GM20431 (cell line): Measurements from ENCODE around the gene FAM217A.
"Not testable (repeated sequence)": the region's sequence is repeated elsewhere in the genome, so short reads cannot be mapped to it uniquely, and the experiment has no call there.

Experiments used
- in situ Hi-C: fragments of 300-500 bp; cut with MseI, MboI; formaldehyde crosslinking; loops from one replicate; pipeline ENCODE4 v1.15.0; 2020; ENCODE audit warnings: low sequenced_read_pairs; ENCODE audit not compliant: unreplicated experiment

Gene FAM217A, protein sequence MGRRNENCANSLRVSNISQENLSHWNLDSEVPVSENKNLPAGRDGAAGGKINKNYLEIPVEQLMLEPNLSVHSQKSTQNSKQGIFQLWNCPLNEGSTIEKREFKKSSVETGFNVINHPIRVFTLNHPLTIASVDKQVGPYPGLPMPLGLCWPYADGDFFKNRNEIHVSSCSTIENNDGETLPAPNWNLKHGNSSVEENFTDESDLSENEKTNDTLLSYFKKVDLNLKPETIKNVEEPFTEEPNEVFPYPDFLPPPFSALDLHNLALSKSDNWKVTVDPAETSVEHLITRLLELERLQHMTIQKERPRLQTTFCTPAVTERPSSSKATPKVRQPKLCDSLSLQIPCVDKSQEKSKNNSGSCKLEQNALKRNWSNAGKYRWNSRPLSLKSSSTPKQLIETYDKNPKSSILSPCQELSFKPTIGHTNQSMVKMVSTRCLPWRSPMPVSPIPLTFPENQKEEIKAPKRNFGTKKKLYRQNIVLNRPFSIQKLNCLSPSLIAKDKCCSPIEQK

DNA sequence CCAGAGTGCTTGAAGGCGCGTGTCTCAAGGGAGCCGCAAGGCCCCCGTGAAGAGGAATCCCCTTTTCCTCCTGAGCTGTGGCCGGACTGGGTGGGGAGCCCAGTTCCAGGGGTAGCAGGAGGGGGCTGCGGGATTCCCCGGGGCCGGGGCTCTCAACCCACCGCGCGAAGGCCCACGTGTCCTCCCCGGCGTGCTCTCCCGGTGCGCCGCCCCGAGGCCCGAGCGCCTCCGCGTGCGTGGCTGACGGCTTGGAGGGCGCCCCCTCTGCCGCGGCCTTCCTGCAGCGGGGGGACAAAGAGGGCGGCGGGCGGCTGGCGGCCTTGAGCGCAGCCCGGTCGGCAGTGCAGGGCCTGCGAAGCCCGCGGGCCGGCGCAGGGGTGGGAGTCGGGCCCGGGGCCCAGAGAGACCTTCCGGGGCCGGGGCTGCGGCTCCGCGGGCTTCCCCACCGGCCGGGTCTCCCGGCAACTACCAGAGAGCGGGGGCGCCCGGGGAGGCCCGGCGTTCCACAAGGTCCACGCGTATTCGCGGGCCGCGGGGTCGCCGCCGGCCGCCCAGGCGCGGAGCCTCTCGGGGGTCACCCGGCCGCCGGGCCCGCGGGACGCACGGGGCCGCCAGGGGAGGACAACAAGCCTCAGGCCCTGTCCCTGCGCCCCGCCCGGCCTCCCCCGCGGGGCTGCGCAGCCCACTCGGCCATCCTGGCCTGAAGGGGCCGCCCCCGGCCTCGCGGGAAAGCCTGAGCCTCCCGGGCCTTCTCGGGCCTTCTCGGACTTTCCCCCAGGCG is at the start of gene FAM217A:
TSS of gene FAM217A (minus strand) at position 447 of the 781 bp plus-strand sequence. CDS start 1,723 bp downstream, outside the sequence.
- in situ Hi-C loops = no loop called here

DNA sequence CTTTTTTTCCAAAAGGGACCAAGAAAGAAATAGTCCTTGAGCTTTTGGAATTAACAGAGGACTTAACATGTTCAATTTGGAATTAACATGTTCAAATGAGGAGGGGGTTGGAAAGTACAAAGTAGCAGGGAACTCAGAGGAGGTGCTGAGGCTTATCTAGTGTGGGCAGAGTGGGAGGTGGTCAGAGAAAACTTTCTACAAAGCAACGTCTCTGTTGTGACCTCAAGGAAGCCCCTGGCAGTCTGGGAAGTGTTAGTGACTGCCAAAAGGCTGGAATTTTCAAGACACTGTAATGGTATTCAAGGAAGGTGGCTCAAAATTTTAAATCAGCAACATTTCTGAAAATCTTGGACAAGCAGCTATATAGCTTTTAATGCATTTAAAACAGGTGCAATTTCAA is 49.1 kb upstream of the FAM217A start:
- in situ Hi-C loops = no loop called here

DNA sequence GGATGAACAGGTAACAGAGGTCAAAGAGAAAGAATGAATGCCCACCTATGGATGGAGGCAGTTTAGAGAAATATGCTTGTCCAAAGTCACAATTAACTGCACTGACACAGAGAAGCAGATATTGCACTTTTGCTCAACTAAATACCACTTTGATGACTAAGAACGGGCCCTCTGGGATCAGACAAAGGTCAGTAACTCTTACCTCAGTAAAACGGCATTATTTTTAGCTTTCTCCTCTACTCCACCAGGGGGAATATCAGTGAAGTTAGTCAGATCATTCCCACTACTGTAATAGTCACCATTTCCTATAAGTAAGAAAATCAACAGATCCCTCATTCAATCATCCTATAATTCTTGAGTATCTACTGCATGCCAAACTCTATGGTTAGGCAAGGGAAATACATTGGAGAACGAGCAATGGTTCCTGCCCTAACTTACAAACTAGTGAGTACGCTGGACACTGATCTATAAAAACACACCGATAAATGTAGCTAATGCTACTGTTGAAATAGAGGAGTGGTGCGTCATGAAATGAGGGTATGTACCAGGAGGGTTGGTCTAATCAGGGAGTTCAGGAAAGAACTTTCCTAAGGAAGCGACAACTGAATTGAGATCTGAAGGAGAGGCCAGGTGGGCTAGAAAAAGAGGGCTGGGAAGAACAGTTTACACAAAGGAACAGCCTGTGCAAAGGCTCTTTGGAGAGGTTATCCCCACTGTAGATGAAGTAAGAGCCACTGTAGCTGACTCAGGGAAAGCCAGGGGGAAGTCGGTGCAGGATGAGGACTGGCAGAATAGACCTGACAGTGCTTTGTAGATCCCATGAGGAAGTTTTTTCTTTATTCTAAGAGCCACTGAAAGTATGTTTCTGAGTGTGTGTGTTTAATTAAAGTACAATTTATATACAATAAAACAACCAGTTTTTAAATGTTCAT is 47.3 kb upstream of the FAM217A start:
- in situ Hi-C loops = no loop called here

DNA sequence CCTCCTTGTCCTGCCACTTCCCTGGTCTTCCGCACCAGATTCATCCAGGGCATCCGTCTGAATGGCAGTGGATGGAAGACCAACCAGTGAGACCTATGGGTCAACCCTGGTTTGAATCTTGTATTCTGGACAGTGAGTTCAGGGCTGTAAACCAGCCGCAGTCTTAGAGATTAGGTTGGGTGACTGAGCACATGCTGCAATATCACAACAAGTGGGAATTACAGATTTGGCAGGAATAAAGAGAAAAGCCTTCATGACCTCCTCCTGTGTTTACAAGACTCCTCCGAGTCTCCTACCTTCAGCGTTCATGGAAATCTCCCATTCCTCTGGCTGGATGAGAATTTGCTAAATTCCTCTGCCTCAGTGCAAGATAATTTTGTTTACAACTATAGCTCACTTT is 46.6 kb upstream of the FAM217A start:
- in situ Hi-C loops = no loop called here

DNA sequence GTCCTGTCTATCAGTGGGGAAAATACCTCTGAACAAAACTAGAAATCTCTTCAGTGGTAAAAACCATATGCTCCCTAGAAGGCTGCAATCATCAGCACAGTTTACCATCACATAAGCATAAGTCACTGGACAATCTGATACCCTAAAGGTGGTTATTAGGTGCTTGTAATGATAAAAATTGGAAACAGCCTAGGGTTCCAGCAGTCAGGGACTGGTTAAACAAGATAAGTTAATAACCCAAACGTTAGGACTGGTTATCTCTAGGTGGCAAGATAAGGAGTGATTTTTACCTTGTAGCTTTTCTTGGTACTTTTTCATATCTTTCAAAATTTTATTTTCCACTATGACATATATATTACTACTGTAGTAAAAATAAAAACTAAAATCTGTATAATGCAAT is 45.4 kb upstream of the FAM217A start:
- in situ Hi-C loops = no loop called here

DNA sequence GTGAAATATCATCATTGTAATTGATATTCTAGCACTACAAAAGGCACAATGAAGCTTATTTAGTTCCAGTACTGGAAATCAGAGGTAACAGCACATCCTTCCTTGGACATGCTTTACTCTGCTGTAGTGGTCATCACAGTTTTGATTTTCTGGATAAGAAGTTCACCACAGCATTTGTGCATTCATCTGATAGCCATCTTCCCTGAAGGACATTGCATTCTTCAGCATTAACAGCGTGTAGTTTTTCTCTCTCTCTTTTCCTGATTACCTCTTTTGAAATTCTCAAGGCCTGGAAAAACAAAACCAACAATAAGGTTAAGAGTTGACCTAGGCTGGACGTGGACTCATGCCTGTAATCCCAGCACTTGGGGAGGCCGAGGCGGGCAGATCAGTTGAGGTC is 36.8 kb upstream of the FAM217A start:
- in situ Hi-C loops = no loop called here

DNA sequence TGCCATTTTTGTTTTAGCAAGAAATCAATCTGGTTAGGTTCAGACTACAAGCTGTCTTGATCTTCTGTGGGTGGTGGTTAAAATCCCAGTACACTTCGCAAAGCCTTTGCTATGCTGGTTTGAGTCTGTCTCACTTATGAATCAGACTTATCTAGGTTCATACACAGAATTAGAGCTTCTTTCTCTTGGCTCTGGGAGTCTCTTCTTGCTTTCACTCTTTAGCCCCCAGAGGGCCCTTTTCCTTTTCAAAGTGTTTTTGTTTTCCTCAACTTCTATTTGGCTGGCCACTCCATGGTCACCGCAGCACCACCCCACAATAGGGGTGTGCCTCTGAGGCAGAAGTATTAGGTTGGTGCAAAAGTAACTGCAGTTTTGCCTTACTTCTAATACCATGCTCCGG is 35.2 kb upstream of the FAM217A start:
- in situ Hi-C loops = no loop called here

DNA sequence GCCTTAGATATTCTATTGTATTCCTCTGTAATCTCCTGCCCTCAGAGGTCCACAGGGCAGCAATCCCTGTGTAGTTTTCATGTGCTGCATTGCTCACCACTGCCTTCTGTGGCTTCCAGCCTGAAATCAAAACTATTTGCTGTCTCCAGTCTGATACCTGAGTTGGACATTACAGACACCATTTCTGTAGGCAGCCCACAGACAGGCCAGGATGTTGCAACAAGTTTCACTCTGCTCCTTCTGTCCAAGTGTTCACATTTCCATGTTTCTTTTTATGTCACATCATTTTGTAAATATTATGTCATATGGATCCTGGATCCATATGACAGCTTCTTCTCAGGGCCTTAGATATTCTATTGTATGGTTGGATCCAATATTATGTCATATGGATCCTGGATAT is 34.7 kb upstream of the FAM217A start:
- in situ Hi-C loops = no loop called here

DNA sequence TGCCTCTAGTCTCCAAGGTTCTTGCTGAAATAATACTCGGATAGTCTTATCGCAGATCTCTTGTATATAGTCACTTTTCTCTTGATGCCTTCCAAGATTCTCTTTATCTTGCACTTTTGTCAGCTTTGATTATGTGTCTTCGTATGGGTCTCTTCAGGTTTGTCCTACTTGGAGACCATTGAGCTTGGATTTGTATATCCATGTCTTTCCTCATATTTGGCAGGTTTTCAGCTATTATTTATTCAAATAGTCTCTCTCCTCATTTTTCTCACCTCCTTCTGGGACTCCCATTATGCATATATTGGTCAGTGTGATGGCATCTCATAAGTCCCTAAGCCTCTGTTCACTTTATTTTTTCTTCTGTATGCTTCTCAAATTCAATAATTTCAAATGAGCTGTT is 33.4 kb upstream of the FAM217A start:
- in situ Hi-C loops = no loop called here

DNA sequence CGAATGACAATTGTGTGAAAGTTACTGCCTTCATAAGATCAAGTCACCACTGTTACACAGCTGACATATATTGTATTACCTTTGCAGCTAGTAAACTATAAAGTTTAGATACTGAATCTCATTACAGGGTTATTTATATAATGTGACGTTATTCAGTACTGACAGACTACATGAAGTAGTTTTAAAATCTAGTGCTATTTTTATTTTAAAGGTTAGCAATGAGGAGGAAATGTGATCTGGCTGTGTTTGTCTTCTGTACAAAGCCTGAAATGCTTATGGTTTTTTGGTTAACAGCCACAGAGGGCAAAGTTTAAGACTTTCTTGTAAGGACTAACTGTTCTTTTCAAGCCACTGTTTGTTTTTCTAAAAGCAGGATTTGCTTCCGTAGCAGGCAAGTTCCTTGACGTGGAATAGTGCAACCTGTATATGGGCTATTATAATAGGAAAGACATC is 30.5 kb upstream of the FAM217A start:
- in situ Hi-C loops = not testable (repeated sequence)

DNA sequence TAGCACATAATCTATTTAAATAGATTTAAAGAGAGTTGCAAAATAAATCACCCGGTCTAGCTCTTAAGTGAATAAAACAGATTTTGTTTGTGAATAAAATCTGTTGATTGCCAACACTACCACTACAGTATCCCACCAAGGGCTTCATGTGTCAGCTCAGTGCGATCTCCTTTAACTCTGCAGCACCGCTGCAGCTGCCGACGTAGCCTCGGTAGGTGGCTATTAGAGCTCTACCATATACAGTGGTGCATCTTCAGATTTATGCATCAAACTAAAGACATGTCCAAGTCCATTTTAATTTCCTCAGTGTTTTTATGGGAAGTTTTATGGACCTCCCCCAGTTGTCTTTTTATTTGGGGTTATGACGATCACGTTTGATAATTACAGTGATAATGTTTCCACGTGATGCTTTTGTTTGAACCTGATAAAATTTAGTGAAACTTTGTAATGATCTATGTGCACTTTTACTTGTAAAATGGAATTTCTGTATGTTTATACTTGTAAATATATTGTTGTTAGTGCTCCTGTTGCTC is 29.7 kb upstream of the FAM217A start:
- in situ Hi-C loops = no loop called here

DNA sequence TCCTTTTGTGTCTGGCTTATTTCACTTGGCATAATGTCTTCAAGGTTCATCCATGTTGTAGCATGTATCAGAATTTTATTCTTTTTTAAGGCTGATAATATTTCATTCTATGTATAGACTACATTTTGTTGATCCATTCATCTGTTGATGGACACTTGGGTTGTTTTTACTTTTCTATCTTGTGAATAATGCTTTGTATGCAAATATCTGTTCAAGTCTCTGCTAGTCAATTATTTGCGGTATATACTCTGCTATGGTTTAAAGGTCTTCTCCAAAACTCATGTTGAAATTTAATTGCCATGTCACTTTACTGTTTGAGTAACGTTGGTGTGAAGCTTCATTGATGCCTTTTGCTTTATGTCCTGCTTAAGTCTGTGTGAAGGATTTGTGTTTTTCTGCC is 28.9 kb upstream of the FAM217A start:
- in situ Hi-C loops = no loop called here

DNA sequence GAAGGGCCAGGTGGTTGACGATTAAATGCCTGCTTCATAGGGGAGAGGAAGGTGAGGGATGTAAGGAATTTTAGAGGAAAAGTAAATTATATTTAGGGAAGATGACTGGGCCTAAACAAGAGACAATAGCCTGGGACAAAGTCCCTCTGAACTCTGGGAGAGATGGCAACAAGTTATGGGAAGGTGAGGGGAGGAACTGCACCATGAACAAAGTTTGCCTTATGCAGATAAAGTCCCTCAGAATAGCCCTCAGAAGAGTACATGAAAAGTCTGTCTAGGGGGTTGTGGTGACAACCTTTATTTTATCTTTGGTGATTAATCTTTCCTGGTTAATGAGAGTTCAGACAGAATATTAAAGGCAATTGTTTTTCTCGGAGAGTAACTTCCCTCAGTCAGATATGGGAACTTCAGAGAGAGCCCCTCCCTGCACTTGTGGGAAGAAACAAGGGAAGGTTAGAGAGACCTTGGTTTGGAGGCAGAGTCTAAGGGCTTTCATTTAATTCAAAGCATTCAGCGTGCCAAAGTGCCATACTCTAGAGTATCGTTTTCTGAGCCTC is 27.1 kb upstream of the FAM217A start:
- in situ Hi-C loops = no loop called here

DNA sequence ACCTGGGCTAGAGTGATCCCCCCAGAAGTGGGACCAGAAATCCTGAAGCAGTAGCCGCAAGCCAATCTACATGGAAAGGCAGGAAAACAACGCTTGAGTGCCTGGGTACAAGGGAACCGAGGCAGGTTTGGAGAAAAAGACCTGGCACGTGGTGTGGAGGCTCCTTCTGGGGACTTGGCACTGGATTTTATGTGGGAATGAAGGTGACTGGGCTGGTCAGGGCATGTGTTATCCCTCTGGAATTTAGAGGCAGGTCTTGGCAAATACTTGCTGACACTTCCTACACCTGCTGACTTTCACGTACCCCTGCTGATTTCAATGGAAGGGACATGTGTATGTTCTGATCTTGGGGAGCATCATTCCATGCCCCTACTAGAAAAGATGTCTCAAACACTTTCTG is 25.0 kb upstream of the FAM217A start:
- in situ Hi-C loops = no loop called here

DNA sequence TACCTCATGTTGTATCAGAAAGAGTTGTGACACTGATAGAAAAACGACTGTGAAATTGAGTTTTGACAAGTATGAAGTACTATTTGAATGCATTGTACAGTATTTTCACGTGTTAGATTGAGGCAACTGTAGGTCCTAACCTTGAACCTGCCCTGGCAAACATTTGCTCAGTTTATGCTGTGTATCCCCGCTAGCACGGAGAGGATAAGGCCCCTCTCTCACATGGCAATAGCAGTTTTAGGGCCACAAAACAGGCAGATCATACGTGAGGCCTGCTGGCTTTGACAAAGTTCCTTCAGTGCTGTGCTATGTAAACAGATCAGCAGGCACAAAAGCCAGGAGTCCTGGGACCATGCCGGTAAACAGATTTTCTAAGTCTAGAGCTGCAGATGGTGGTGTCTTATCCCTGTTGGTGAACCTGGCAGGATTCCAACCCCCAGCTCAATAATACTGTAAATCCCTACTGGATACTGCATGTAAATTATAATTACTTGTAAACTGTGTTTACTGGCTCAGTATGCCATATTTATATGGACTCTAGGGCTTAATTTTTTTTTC is 23.8 kb upstream of the FAM217A start:
- in situ Hi-C loops = no loop called here

DNA sequence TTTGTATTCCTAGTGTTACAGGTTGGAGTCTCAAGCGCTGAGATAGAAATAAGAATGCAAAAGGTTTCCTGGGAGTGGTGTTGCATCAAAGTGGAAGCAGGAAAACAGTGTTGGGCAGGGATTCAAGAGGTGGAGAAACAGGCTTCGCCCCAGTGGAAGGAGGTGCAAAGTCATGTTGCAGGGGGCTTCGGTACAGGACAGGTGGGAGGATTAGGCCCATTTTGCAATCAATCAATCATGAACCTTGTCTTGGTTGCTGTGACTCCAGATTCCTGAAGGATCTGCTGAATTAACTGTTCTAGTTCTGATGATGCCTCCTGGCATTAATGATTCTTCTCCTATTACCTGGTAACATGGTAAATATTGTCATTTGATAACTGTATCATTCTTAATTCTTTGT is 22.4 kb upstream of the FAM217A start:
- in situ Hi-C loops = no loop called here

DNA sequence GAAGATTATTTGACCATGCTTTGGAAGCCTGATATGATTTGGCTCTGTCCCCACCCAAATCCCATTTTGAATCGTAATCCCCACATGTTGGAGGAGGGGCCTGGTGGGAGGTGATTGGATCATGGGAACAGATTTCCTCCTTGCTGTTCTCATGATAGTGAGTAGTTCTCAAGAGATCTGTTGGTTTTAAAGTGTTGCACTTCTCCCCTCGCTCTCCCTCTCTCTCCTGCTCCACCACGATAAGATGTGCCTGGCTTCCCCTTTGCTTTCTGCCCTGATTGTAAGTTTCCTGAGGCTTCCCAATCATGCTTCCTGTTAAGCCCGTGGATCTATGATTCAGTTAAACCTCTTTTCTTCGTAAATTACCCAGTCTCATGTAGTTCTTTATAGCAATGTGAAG is 21.7 kb upstream of the FAM217A start:
- in situ Hi-C loops = no loop called here

DNA sequence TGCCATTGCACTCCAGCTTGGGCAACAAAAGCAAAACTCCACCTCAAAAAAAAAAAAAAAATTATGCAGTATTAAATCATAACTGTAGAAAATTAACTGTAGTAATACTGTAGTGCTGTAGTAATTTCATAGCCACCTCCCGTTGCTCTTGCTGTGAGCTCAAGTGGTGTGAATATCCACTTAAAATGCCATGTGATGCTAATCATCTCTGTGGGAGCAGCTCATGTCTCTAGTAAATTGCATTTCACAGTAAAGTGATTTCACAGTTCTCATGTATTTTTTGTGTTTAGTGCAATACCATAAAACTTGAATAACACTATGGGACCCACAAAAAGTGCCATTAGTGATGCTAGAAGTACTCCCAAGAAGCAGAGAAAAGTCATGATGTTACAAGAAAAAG is 14.4 kb upstream of the FAM217A start:
- in situ Hi-C loops = no loop called here

DNA sequence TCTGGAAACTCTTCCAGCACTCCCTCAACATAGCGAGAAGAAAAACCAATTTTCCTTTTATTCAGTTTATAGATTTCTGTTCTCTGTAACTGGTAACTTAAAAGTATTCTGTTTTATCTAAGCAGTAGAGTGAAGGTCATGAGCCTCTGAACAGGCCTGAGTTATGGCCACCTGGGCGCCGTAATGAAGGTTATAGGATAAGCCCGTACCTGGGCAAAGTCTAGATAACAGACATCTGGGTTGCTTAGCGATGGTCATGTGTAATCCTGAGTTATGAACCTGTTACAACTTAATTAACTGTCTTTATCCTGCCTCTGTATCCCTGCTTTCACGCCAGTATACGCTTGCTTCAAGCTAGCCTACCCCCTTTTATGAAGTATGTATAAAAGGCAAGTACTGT is 13.0 kb upstream of the FAM217A start:
- in situ Hi-C loops = no loop called here
